ENCODE data around the gene PCNX3.

The PCNX3 gene

GRCh38 chr11:65615229-65615949, at the start of gene PCNX3:
Gene PCNX3, plus strand, starts transcription at chr11:65615776. Its CDS starts 536 bp downstream, at chr11:65616312.
- DNase-seq = peak; percentile 99

GRCh38 chr11:65569164-65569972, 46.2 kb upstream of the PCNX3 start:
- DNase-seq = no peak

- peak; percentile 98 for DNase-seq
Measured at GRCh38 chr11:65569973-65570918, 45.3 kb upstream of the PCNX3 start, which contains the start of gene ZNRD2. Gene ZNRD2, plus strand, starts transcription at chr11:65570477. Its CDS starts 15 bp downstream, at chr11:65570492.

GRCh38 chr11:65571420-65571819, 44.2 kb upstream of the PCNX3 start:
- DNase-seq = no peak

GRCh38 chr11:65571940-65572339, 43.6 kb upstream of the PCNX3 start:
- no peak for DNase-seq

- DNase-seq = peak; percentile 88
Measured at GRCh38 chr11:65572356-65573051, 43.1 kb upstream of the PCNX3 start, which contains the start of gene FAM89B. Gene FAM89B, plus strand, starts transcription at chr11:65572538. Its CDS starts 132 bp downstream, at chr11:65572670.

GRCh38 chr11:65573391-65574079, 42.0 kb upstream of the PCNX3 start:
- no peak for DNase-seq

- peak; percentile 83 for DNase-seq
Measured at GRCh38 chr11:65574109-65574810, 41.3 kb upstream of the PCNX3 start.

GRCh38 chr11:65574811-65575567, 40.6 kb upstream of the PCNX3 start:
- DNase-seq = no peak

- DNase-seq = peak; percentile 71
Measured at GRCh38 chr11:65575568-65576231, 39.9 kb upstream of the PCNX3 start, which contains the start of gene EHBP1L1. Gene EHBP1L1, plus strand, starts transcription at chr11:65576053. Its CDS starts 250 bp downstream, at chr11:65576303.

GRCh38 chr11:65576232-65576866, 39.2 kb upstream of the PCNX3 start:
- no peak for DNase-seq

- peak; percentile 43 for DNase-seq
Measured at GRCh38 chr11:65576867-65577755, 38.5 kb upstream of the PCNX3 start.

- no peak for DNase-seq
Measured at GRCh38 chr11:65577756-65578109, 37.8 kb upstream of the PCNX3 start.

GRCh38 chr11:65578134-65578533, 37.4 kb upstream of the PCNX3 start:
- no peak for DNase-seq

GRCh38 chr11:65578667-65579066, 36.9 kb upstream of the PCNX3 start:
- DNase-seq = no peak

GRCh38 chr11:65579291-65579690, 36.3 kb upstream of the PCNX3 start:
- no peak for DNase-seq

- DNase-seq = no peak
Measured at GRCh38 chr11:65580031-65580692, 35.4 kb upstream of the PCNX3 start.

Data from stimulated activated CD4-positive, alpha-beta T cell treated with anti-CD3 and anti-CD28 coated beads, Interleukin-4, amount 100 ng/mL, for 1 hour (primary cell).